Measurements from ENCODE around the gene ADD1. TPM values are rescaled to one million over a fixed set of nuclear protein-coding genes. Genes with fewer than 3 reads are reported as not detected.

Gene ADD1
- total and polyA plus RNA-seq, 2 of the 13 experiments (the other 11 are each of a cell fraction or from before 2014, with no cell fraction given), result 73.9 to 122 TPM

DNA sequence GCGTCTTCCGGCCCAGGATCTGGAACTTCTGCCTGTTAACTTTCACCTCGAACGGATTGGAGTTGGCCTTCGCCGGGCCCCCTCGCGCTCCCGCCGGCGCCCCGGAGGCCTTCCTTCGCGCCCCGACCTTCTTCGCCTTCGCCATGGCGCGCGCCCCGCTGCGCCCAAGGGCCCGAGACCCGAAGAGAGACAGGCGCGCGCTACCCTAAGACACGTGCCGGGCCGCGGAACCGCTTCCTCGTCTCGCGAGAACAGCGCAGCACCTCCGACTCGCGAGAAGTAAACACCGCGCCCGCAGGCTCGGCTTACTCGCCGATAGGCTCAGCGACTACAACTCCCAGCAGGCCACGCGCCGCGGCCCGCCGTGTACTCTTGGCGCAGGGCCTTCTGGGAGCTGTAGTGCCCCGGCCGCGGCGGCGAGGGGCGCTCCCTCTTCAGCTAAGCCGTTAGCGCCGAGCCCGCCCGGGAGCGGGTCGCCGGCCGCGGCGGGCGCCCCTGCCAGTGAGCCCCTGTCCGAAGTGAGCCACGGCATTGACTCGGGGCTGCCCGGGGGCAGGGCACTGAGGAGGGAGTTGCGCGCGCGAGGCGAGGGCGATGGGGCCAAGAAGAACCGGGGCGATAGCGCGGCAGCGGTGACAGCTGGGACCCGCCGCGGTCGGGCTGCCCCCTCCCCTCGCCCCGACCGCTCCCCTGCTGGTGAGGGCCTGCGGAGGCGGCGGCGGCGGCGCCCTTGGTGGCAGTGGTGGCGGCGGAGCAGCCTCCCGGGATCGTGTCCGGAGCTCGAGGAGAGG is 119.7 kb downstream of the ADD1 start, which contains the start of the genes GRK4 and NOP14 (continued):
- TF ChIP-seq, protein P1, sequence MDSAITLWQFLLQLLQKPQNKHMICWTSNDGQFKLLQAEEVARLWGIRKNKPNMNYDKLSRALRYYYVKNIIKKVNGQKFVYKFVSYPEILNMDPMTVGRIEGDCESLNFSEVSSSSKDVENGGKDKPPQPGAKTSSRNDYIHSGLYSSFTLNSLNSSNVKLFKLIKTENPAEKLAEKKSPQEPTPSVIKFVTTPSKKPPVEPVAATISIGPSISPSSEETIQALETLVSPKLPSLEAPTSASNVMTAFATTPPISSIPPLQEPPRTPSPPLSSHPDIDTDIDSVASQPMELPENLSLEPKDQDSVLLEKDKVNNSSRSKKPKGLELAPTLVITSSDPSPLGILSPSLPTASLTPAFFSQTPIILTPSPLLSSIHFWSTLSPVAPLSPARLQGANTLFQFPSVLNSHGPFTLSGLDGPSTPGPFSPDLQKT (CRISPR knock-in tag; IDR thresholded peaks at IDR 0.05; ENCODE audit: borderline replicate concordance), result peak; percentile 36; the same call in 1 of the 2 replicates
- TF ChIP-seq YEATS2 (CRISPR knock-in tag; IDR thresholded peaks at IDR 0.05; ENCODE audit: borderline replicate concordance) (peak; percentile 99), ZNF768 (CRISPR knock-in tag; IDR thresholded peaks at IDR 0.05) (peak; percentile 66), ZNF652 (CRISPR knock-in tag; IDR thresholded peaks at IDR 0.05; ENCODE audit: borderline replicate concordance, low read depth) (no peak), ZNF724P (CRISPR knock-in tag; IDR thresholded peaks at IDR 0.05; ENCODE audit: borderline replicate concordance) (peak; percentile 94; the same call in 1 of the 2 replicates), HNRNPUL1 (IDR thresholded peaks at IDR 0.05; ENCODE audit: low read depth, low read length) (no peak), ZBTB38 (CRISPR knock-in tag; IDR thresholded peaks at IDR 0.05) (peak; percentile 92), TGIF2 (CRISPR knock-in tag; IDR thresholded peaks at IDR 0.05) (no peak; the same call in none of the 2 replicates), ELF1 (CRISPR knock-in tag; IDR thresholded peaks at IDR 0.05) (peak; percentile 90), NPAS2 (CRISPR knock-in tag; IDR thresholded peaks at IDR 0.05; ENCODE audit: borderline replicate concordance) (0 out of 2 replicates have a peak, but pooled peaks have one; percentile 91), THAP11 (CRISPR knock-in tag; IDR thresholded peaks at IDR 0.05) (peak; percentile 100), CHCHD3 (CRISPR knock-in tag; IDR thresholded peaks at IDR 0.05) (no peak), CEBPG (CRISPR knock-in tag; IDR thresholded peaks at IDR 0.05) (peak; percentile 33), GATAD1 (CRISPR knock-in tag; IDR thresholded peaks at IDR 0.05) (peak; percentile 91), JUN (CRISPR knock-in tag; IDR thresholded peaks at IDR 0.05) (no peak; the same call in 1 of the 2 replicates), ZNF83 (CRISPR knock-in tag; IDR thresholded peaks at IDR 0.05; ENCODE audit: borderline replicate concordance) (no peak; the same call in 1 of the 2 replicates), ZNF446 (CRISPR knock-in tag; IDR thresholded peaks at IDR 0.05) (peak; percentile 87), MYNN (CRISPR knock-in tag; IDR thresholded peaks at IDR 0.05; ENCODE audit: low read depth) (no peak; the same call in 1 of the 2 replicates), RFXAP (CRISPR knock-in tag; IDR thresholded peaks at IDR 0.05; ENCODE audit: borderline replicate concordance) (no peak; the same call in 1 of the 2 replicates)
- TF ChIP-seq, protein P2, sequence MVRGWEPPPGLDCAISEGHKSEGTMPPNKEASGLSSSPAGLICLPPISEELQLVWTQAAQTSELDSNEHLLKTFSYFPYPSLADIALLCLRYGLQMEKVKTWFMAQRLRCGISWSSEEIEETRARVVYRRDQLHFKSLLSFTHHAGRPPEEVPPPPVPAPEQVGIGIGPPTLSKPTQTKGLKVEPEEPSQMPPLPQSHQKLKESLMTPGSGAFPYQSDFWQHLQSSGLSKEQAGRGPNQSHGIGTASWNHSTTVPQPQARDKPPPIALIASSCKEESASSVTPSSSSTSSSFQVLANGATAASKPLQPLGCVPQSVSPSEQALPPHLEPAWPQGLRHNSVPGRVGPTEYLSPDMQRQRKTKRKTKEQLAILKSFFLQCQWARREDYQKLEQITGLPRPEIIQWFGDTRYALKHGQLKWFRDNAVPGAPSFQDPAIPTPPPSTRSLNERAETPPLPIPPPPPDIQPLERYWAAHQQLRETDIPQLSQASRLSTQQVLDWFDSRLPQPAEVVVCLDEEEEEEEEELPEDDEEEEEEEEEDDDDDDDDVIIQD (CRISPR knock-in tag; IDR thresholded peaks at IDR 0.05; ENCODE audit: low read depth), result 0 out of 2 replicates have a peak, but pooled peaks have one; percentile 43
- TF ChIP-seq, protein P3, sequence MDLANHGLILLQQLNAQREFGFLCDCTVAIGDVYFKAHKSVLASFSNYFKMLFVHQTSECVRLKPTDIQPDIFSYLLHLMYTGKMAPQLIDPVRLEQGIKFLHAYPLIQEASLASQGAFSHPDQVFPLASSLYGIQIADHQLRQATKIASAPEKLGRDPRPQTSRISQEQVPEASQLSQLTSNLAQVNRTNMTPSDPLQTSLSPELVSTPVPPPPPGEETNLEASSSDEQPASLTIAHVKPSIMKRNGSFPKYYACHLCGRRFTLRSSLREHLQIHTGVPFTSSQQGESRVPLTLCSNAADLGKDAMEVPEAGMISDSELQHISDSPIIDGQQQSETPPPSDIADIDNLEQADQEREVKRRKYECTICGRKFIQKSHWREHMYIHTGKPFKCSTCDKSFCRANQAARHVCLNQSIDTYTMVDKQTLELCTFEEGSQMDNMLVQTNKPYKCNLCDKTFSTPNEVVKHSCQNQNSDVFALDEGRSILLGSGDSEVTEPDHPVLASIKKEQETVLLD (CRISPR knock-in tag; IDR thresholded peaks at IDR 0.05; ENCODE audit: low read depth), result peak; percentile 66
- TF ChIP-seq, protein P4, sequence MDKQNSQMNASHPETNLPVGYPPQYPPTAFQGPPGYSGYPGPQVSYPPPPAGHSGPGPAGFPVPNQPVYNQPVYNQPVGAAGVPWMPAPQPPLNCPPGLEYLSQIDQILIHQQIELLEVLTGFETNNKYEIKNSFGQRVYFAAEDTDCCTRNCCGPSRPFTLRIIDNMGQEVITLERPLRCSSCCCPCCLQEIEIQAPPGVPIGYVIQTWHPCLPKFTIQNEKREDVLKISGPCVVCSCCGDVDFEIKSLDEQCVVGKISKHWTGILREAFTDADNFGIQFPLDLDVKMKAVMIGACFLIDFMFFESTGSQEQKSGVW (CRISPR knock-in tag; IDR thresholded peaks at IDR 0.05; ENCODE audit: borderline replicate concordance), result no peak
- TF ChIP-seq, protein P5, sequence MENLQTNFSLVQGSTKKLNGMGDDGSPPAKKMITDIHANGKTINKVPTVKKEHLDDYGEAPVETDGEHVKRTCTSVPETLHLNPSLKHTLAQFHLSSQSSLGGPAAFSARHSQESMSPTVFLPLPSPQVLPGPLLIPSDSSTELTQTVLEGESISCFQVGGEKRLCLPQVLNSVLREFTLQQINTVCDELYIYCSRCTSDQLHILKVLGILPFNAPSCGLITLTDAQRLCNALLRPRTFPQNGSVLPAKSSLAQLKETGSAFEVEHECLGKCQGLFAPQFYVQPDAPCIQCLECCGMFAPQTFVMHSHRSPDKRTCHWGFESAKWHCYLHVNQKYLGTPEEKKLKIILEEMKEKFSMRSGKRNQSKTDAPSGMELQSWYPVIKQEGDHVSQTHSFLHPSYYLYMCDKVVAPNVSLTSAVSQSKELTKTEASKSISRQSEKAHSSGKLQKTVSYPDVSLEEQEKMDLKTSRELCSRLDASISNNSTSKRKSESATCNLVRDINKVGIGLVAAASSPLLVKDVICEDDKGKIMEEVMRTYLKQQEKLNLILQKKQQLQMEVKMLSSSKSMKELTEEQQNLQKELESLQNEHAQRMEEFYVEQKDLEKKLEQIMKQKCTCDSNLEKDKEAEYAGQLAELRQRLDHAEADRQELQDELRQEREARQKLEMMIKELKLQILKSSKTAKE (CRISPR knock-in tag; IDR thresholded peaks at IDR 0.05; ENCODE audit: borderline replicate concordance), result peak; percentile 60; the same call in 1 of the 2 replicates
